Measurements from ENCODE around the gene KRTAP17-1.

KRTAP17-1 gene, protein sequence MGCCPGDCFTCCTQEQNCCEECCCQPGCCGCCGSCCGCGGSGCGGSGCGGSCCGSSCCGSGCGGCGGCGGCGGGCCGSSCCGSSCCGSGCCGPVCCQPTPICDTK

DNA sequence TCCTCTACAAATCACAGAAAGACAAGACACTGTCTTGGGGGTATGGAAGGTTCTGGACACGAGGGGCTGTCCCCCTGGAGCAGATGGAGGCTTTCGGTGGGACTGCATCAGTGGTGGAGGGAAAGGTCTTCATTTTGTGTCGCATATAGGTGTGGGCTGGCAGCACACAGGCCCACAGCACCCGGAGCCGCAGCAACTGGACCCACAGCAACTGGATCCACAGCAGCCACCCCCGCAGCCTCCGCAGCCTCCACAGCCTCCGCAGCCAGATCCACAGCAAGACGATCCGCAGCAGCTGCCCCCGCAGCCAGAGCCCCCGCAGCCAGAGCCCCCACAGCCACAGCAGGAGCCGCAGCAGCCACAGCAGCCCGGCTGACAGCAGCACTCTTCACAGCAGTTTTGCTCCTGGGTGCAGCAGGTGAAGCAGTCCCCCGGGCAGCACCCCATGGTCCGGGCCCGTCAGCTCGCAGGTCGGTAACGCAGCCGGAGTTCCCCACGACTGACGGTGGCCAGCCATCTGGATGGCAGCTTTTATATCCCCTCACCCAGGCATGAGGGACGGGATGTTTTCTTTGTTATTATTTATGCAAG, at the start of gene KRTAP17-1:
Gene KRTAP17-1 (minus strand): TSS at position 507 of the 591 bp plus-strand sequence. CDS start 60 bp downstream, at position 447.
- Mint-ChIP-seq H3K4me1 (no peaks in the 10 kb centered on the region), H3K36me3 (ENCODE audit: low read depth) (no peaks in the 10 kb centered on the region), H3K9me3 (peaks cover 14% of the 10 kb centered on the region), H3K27me3 (ENCODE audit: low read depth) (peaks cover 19% of the 10 kb centered on the region), H3K4me3 (no peak within 1 kb of the TSS), H3K27ac (no peak within 1 kb of the TSS)
- TF ChIP-seq, protein P1, sequence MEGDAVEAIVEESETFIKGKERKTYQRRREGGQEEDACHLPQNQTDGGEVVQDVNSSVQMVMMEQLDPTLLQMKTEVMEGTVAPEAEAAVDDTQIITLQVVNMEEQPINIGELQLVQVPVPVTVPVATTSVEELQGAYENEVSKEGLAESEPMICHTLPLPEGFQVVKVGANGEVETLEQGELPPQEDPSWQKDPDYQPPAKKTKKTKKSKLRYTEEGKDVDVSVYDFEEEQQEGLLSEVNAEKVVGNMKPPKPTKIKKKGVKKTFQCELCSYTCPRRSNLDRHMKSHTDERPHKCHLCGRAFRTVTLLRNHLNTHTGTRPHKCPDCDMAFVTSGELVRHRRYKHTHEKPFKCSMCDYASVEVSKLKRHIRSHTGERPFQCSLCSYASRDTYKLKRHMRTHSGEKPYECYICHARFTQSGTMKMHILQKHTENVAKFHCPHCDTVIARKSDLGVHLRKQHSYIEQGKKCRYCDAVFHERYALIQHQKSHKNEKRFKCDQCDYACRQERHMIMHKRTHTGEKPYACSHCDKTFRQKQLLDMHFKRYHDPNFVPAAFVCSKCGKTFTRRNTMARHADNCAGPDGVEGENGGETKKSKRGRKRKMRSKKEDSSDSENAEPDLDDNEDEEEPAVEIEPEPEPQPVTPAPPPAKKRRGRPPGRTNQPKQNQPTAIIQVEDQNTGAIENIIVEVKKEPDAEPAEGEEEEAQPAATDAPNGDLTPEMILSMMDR (IDR thresholded peaks at IDR 0.05; ENCODE audit: unreplicated experiment in 3 of 3): no peak

DNA sequence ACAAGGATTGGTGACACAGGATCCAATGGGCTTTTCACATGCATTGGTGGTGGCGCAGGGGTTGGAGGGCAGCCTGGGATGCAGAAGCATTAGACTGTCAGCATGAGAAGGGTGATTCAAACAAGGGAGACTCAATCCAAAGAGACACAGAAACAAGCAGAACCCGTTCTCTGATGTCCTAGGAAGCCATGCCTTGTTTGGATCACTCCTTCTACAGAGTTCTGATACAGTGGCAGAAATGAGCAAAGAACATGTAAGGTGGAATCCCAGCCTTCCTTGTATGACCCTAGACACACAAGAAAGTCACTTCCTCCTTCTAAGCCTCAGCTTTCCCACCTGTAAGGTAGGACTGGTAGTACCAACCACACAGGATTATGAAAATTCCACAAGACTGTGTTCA, 48.4 kb upstream of the KRTAP17-1 start:
- no peaks in the 10 kb centered on the region for H3K4me1 Mint-ChIP-seq
- TF ChIP-seq, protein P1 (IDR thresholded peaks at IDR 0.05; ENCODE audit: unreplicated experiment in 3 of 3): no peak
- H3K4me3 Mint-ChIP-seq: no peak overlapping the region
- H3K36me3 Mint-ChIP-seq (ENCODE audit: low read depth): no peaks in the 10 kb centered on the region
- H3K9me3 Mint-ChIP-seq: peaks cover 5% of the 10 kb centered on the region
- H3K27me3 Mint-ChIP-seq (ENCODE audit: low read depth): peaks cover 5% of the 10 kb centered on the region
- H3K27ac Mint-ChIP-seq: no peak overlapping the region

DNA sequence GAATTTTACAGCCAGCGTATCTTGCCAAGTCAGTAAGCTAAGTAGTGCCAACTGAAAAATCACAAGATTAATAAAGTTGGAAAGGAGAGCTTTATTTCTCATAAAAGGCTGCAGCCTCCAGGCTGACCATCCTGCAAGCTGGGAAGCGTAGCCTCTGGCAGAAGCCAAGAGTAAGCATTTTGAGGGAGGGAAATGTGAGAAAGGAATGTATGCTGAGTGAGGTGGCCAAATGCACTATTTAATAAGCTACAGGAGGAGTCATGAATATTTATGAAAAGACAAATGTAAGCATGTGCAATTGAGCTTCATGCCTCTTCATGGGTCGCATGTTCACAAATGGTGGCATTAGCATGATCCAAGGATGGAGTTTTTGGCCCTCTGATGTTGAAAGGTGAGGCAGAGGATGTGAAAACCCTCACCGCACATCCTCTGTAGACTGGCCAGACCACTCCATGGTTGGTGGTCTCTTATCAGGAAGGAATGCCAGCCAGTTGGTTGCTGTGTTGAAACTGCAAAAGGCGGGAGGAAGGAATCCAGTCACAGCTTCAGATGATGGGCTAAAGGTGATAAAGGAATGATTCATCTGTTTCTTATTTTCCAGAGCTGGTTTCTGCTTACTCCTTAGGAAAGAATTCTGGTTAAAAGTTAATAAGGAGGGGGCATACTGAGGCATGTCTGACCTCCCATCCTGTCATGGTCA, 44.9 kb upstream of the KRTAP17-1 start:
- Mint-ChIP-seq H3K36me3 (ENCODE audit: low read depth) (no peaks in the 10 kb centered on the region), H3K27ac (no peak overlapping the region), H3K4me3 (no peak overlapping the region), H3K27me3 (ENCODE audit: low read depth) (peaks cover 10% of the 10 kb centered on the region), H3K9me3 (peaks cover 11% of the 10 kb centered on the region), H3K4me1 (no peaks in the 10 kb centered on the region)
- TF ChIP-seq, protein P1 (IDR thresholded peaks at IDR 0.05; ENCODE audit: unreplicated experiment in 3 of 3): no peak

DNA sequence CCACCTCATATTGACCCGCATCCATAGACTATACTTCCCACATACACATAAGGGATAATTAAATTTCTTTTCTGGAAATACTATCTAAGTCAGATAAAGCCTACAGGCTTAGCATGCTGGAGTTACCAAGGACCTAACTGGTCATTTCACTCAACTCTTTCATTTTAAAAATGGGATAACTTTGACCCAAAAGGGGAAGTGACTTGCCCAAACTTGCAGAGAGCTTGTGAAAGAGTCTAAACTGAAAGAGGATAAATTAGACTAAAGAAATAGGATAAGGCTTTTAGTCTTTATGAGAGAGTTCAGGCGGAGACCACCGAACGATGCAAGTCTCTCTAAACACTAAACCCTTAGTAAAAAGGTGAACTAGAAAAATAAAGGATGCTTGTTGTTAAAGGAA, 39.0 kb upstream of the KRTAP17-1 start:
- H3K4me1 Mint-ChIP-seq: no peaks in the 10 kb centered on the region
- TF ChIP-seq, protein P1 (IDR thresholded peaks at IDR 0.05; ENCODE audit: unreplicated experiment in 3 of 3): no peak
- no peak overlapping the region for H3K27ac Mint-ChIP-seq
- peaks cover 6% of the 10 kb centered on the region for H3K9me3 Mint-ChIP-seq
- H3K36me3 Mint-ChIP-seq (ENCODE audit: low read depth): no peaks in the 10 kb centered on the region
- peaks cover 11% of the 10 kb centered on the region for H3K27me3 Mint-ChIP-seq (ENCODE audit: low read depth)
- no peak overlapping the region for H3K4me3 Mint-ChIP-seq

DNA sequence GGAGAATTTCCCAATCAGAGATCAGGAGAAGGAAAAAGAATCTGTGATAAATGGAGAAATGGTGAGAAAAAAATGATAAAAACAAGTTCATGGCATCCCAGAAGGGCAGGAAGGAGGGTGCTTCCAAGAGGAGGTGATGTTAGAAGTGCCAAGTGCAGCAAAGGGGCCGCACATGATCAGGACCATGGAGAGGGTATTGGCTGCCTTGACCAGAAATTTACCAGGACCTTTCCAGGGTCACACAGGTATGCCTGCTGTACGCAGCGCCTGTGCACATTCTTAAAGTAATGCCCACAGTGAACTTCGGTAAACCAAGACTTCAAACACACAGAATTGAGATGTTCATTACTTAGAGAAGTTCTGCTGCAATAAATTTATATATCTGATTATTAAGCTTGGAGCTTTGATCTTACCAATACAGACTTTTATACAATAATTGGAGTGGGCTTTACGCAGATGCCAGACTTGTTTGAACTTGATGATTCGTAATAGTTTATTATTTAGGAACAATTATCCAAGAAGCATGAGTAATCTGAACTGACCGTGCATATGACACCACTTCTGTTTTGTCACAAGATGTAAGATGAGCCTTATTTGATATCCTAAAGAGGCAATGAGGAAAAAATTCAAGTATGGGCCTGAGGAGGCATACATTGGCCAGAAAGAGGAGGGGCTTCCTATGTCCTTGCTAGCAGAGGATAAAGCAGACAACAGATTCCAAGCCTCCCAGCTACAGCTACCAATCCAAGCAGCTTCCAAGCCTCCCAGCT, 37.3 kb upstream of the KRTAP17-1 start:
- Mint-ChIP-seq H3K9me3 (peaks cover 6% of the 10 kb centered on the region), H3K4me1 (no peaks in the 10 kb centered on the region), H3K27ac (no peak overlapping the region), H3K27me3 (ENCODE audit: low read depth) (peaks cover 16% of the 10 kb centered on the region), H3K36me3 (ENCODE audit: low read depth) (no peaks in the 10 kb centered on the region), H3K4me3 (no peak overlapping the region)
- TF ChIP-seq, protein P1 (IDR thresholded peaks at IDR 0.05; ENCODE audit: unreplicated experiment in 3 of 3): no peak
